Neural cell (in vitro differentiated cells): ENCODE data around the gene PTGDR2. TPM values are rescaled to one million over a fixed set of nuclear protein-coding genes. Genes with fewer than 3 reads are reported as not detected.

Experiments used
- H2AFZ ChIP-seq: fragments of 200-600, 300-800 bp; sonication (generic), shearing (Covaris generic); 2 replicates; pipeline ENCODE4 v1.6.0; 2014; ENCODE audit warnings: low read depth, mild to moderate bottlenecking, antibody characterized with exemption, low read length, moderate library complexity
- H3F3A ChIP-seq: fragments of 200-600 bp; shearing (Covaris generic); 2 replicates; pipeline ENCODE4 v1.6.1; 2016; ENCODE audit warnings: mild to moderate bottlenecking, moderate library complexity, mixed read lengths, antibody characterized with exemption, low read length; ENCODE audit not compliant: insufficient read depth, poor library complexity, severe bottlenecking
- H3K27ac ChIP-seq: fragments of 200-600, 300-800 bp; sonication (generic), shearing (Covaris generic); 2 replicates; pipeline ENCODE4 v1.5.1; 2014; ENCODE audit warnings: mild to moderate bottlenecking, low read length, moderate library complexity
- H3K27me3 ChIP-seq: fragments of 300-800, 200-600 bp; sonication (generic), shearing (Covaris generic); 2 replicates; pipeline ENCODE4 v1.6.0; 2014; ENCODE audit warnings: mild to moderate bottlenecking, low read depth, low read length, moderate library complexity; ENCODE audit not compliant: insufficient read depth
- H3K36me3 ChIP-seq: fragments of 300-800, 200-600 bp; sonication (generic), shearing (Covaris generic); 2 replicates; pipeline ENCODE4 v1.5.1; 2014; ENCODE audit warnings: mild to moderate bottlenecking, antibody characterized with exemption, low read length, moderate library complexity; ENCODE audit not compliant: insufficient read depth
- H3K4me2 ChIP-seq: fragments of 300-800, 200-600 bp; sonication (generic), shearing (Covaris generic); 2 replicates; pipeline ENCODE4 v1.6.0; 2014; ENCODE audit warnings: mild to moderate bottlenecking, low read length
- H3K4me3 ChIP-seq: fragments of 300-800, 200-600 bp; sonication (generic), shearing (Covaris generic); 2 replicates; pipeline ENCODE4 v1.5.1; 2014; ENCODE audit warnings: mild to moderate bottlenecking, low read length, moderate library complexity
- H3K79me2 ChIP-seq: fragments of 200-600 bp; shearing (Covaris generic); replicated peaks from 2 replicates; pipeline ENCODE4 v1.6.0; 2014; ENCODE audit warnings: mild to moderate bottlenecking, low read length, moderate library complexity; ENCODE audit not compliant: insufficient read depth
- H3K9ac ChIP-seq: fragments of 300-800, 200-600 bp; sonication (generic), shearing (Covaris generic); 2 replicates; pipeline ENCODE4 v1.6.1; 2016; ENCODE audit warnings: mild to moderate bottlenecking, low read length, mixed read lengths
- H3K9me2 ChIP-seq: fragments of 200-600 bp; shearing (Covaris generic); 2 replicates; pipeline ENCODE4 v1.6.1; 2016; ENCODE audit warnings: mild to moderate bottlenecking, low read length, mixed read lengths; ENCODE audit not compliant: insufficient read depth
- H3K9me3 ChIP-seq: fragments of 200-600, 300-800 bp; sonication (generic), shearing (Covaris generic); 2 replicates; pipeline ENCODE4 v1.6.1; 2016; ENCODE audit warnings: mild to moderate bottlenecking, mixed run types, low read length, moderate library complexity, mixed read lengths
- H4K20me1 ChIP-seq: fragments of 200-600 bp; shearing (Covaris generic); 2 replicates; pipeline ENCODE4 v1.6.1; 2016; ENCODE audit warnings: mild to moderate bottlenecking, mixed run types; ENCODE audit not compliant: insufficient read depth
- EP300 ChIP-seq: fragments of 450-650 bp; conservative IDR thresholded peaks from 2 replicates; pipeline ENCODE4 v1.6.1; 2014; ENCODE audit warnings: antibody characterized with exemption, mild to moderate bottlenecking, moderate library complexity; ENCODE audit not compliant: poor library complexity, severe bottlenecking
- POLR2AphosphoS5 ChIP-seq: IDR thresholded peaks from 2 replicates; pipeline ENCODE4 v1.6.1; 2012
- RAD21 ChIP-seq: fragments of 450-650 bp; conservative IDR thresholded peaks from 2 replicates; pipeline ENCODE4 v1.6.1; 2014; ENCODE audit warnings: antibody characterized with exemption, mild to moderate bottlenecking, moderate library complexity
- polyA plus RNA-seq: library from polyadenylated mRNA; depleted of rRNA; stranded (reverse); fragments of >200 nt; gene quantifications from 2 replicates; pipeline ENCODE4 v1.2.3, GENCODE V29; 2014
- TF ChIP-seq, protein P1 (sequence below): fragments of 450-650 bp; IDR thresholded peaks from 2 replicates; pipeline ENCODE4 v1.5.1; 2014; ENCODE audit warnings: antibody characterized with exemption, mild to moderate bottlenecking, moderate library complexity; ENCODE audit not compliant: poor library complexity, severe bottlenecking
- TF ChIP-seq, protein P2 (sequence below): IDR thresholded peaks from 2 replicates; pipeline ENCODE4 v1.6.1; 2012; ENCODE audit warnings: borderline replicate concordance

Gene PTGDR2
- polyA plus RNA-seq, 1 donor from 2014 or later = 0.51 TPM

DNA sequence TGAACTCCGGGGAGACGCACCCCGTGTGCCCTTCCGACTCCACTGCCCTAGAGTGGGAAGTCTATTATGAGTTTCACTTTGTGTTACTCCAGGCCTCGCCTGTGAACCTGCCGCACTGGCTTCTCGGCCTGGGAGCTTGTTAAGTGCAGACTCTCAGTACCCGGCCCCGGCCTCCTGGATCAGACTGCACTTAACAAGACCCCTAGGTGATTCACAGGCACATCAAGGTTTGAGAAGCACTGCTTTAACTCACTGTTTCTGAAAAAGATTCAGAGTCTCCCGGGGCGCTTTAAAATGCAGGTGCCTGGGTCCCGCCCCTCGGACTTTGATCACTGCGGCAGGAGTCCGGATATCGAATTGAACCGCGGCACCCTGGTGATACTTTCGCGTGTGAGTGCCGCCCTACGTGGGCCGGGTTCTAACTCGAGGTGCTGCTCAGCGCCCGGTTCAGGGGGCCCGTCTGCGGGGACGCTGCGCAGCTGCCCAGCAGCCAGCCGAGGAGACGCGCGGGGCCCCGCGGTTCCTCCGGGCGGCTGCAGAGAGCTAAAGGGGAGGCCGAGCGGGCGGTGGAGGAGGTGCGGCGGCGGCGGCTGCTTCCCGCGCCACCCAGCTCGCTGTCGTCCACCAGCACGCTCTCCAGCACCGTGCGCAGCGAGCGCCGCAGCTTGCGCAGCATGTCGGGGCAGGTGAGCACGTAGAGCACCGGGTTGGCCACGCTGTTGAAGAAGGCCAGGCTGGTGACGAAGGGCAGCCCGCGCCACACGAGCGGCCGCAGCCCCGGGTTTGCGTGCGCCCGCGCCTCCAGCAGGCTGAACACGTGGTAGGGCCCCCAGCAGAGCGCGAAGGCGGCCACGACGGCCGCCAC is 3.4 kb downstream of the PTGDR2 start:
- no peak overlapping the region for H3K4me3 ChIP-seq
- H4K20me1 ChIP-seq = no peaks in the 10 kb centered on the region
- no peak overlapping the region for H3K9ac ChIP-seq
- no peaks in the 10 kb centered on the region for H3K27me3 ChIP-seq
- H3K79me2 ChIP-seq = no peaks in the 10 kb centered on the region
- no peak overlapping the region for H2AFZ ChIP-seq
- H3K9me3 ChIP-seq = no peaks in the 10 kb centered on the region
- no peaks in the 10 kb centered on the region for H3F3A ChIP-seq
- TF ChIP-seq RAD21 (no peak), POLR2AphosphoS5 (no peak), EP300 (no peak)
- TF ChIP-seq, protein P1, sequence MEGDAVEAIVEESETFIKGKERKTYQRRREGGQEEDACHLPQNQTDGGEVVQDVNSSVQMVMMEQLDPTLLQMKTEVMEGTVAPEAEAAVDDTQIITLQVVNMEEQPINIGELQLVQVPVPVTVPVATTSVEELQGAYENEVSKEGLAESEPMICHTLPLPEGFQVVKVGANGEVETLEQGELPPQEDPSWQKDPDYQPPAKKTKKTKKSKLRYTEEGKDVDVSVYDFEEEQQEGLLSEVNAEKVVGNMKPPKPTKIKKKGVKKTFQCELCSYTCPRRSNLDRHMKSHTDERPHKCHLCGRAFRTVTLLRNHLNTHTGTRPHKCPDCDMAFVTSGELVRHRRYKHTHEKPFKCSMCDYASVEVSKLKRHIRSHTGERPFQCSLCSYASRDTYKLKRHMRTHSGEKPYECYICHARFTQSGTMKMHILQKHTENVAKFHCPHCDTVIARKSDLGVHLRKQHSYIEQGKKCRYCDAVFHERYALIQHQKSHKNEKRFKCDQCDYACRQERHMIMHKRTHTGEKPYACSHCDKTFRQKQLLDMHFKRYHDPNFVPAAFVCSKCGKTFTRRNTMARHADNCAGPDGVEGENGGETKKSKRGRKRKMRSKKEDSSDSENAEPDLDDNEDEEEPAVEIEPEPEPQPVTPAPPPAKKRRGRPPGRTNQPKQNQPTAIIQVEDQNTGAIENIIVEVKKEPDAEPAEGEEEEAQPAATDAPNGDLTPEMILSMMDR = no peak
- no peaks in the 10 kb centered on the region for H3K36me3 ChIP-seq
- no peak overlapping the region for H3K27ac ChIP-seq
- H3K4me2 ChIP-seq = no peak overlapping the region
- H3K9me2 ChIP-seq = no peaks in the 10 kb centered on the region

DNA sequence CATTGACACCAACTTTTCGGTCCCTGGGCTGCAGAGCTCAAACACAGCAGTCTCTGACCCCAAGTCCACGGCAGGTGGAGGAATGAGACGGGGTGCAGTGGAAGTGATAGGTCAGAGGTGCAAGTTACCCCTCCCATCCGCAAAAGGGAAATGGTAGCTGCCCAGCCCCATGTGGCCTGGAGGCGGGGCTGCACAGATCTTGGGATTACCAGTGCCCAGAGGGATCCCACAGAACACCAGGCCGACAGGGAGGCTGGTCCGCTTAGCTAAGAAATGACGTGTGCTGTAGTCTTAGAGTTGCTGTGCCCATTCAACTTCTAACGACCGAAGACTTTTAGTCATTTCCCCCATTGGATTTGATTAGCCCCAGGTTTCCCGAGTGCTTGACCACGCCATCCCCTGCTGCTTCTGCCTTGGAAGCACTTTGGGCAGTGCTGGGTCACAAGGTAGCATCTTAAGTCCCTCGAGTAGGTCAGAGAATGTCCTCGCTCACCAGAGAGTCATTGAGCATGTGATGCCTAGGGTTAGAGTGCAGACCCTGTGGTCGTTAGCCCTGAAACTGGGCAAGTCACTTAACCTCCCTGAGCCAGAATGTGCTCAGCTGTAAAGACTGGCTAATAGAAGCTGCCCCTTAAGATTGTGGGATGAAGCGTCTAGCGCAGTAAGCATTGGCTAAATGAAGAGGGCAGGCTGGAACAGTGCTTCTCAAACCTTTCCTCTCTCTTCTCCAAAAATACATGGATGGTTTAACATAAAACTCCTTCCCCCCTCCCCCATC is 4.2 kb downstream of the PTGDR2 start:
- Histone ChIP-seq H3K4me3 (no peak overlapping the region), H2AFZ (no peak overlapping the region), H4K20me1 (no peaks in the 10 kb centered on the region), H3F3A (no peaks in the 10 kb centered on the region), H3K9me2 (no peaks in the 10 kb centered on the region), H3K4me2 (no peak overlapping the region), H3K36me3 (no peaks in the 10 kb centered on the region), H3K9ac (no peak overlapping the region), H3K9me3 (no peaks in the 10 kb centered on the region), H3K27me3 (no peaks in the 10 kb centered on the region), H3K79me2 (no peaks in the 10 kb centered on the region), H3K27ac (no peak overlapping the region)
- TF ChIP-seq, protein P1 = no peak
- TF ChIP-seq, protein P2, sequence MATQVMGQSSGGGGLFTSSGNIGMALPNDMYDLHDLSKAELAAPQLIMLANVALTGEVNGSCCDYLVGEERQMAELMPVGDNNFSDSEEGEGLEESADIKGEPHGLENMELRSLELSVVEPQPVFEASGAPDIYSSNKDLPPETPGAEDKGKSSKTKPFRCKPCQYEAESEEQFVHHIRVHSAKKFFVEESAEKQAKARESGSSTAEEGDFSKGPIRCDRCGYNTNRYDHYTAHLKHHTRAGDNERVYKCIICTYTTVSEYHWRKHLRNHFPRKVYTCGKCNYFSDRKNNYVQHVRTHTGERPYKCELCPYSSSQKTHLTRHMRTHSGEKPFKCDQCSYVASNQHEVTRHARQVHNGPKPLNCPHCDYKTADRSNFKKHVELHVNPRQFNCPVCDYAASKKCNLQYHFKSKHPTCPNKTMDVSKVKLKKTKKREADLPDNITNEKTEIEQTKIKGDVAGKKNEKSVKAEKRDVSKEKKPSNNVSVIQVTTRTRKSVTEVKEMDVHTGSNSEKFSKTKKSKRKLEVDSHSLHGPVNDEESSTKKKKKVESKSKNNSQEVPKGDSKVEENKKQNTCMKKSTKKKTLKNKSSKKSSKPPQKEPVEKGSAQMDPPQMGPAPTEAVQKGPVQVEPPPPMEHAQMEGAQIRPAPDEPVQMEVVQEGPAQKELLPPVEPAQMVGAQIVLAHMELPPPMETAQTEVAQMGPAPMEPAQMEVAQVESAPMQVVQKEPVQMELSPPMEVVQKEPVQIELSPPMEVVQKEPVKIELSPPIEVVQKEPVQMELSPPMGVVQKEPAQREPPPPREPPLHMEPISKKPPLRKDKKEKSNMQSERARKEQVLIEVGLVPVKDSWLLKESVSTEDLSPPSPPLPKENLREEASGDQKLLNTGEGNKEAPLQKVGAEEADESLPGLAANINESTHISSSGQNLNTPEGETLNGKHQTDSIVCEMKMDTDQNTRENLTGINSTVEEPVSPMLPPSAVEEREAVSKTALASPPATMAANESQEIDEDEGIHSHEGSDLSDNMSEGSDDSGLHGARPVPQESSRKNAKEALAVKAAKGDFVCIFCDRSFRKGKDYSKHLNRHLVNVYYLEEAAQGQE = no peak
